ENCODE data around the gene HPSE2. TPM values are rescaled to one million over a fixed set of nuclear protein-coding genes. Genes with fewer than 3 reads are reported as not detected.

Gene HPSE2
- polyA plus RNA-seq, 1 experiment, result not detected

- DNase-seq (ENCODE audit: low read depth, low spot score), result no peak
- TF ChIP-seq CTCF (IDR thresholded peaks at IDR 0.05; ENCODE audit: low read depth, low read length), result no peak
- Histone ChIP-seq H3K4me3 (ENCODE audit: low read depth, low read length) (no peak overlapping the region), H3K27ac (ENCODE audit: low read depth, low read length) (no peak overlapping the region), H3K27me3 (ENCODE audit: control insufficient read depth, insufficient read depth, low read length) (no peaks in the 10 kb centered on the region), H3K9me3 (ENCODE audit: control insufficient read depth, insufficient read depth, low read length) (no peaks in the 10 kb centered on the region)
- CTCF ChIA-PET, result interaction anchor here (2.8 kb wide), 1 partner anchor 200 kb away, joined by 22 read pairs; no protein-coding TSS in a partner anchor
- POLR2A ChIA-PET, result no interaction called here
Measured at GRCh38 chr10:98667081-98667480, 568.6 kb downstream of the HPSE2 start.

- POLR2A ChIA-PET, result no interaction called here
- CTCF ChIA-PET, result interaction anchor here (2.8 kb wide), 1 partner anchor 200 kb away, joined by 22 read pairs; no protein-coding TSS in a partner anchor
- Histone ChIP-seq H3K27me3 (ENCODE audit: control insufficient read depth, insufficient read depth, low read length) (no peaks in the 10 kb centered on the region), H3K27ac (ENCODE audit: low read depth, low read length) (no peak overlapping the region), H3K4me3 (ENCODE audit: low read depth, low read length) (no peak overlapping the region), H3K9me3 (ENCODE audit: control insufficient read depth, insufficient read depth, low read length) (no peaks in the 10 kb centered on the region)
- TF ChIP-seq CTCF (IDR thresholded peaks at IDR 0.05; ENCODE audit: low read depth, low read length), result no peak
- DNase-seq (ENCODE audit: low read depth, low spot score), result no peak
Measured at GRCh38 chr10:98666276-98666675, 569.4 kb downstream of the HPSE2 start.

GRCh38 chr10:98664329-98665042, 571.2 kb downstream of the HPSE2 start:
- POLR2A ChIA-PET, result no interaction called here
- peak; percentile 57 for TF ChIP-seq CTCF (IDR thresholded peaks at IDR 0.05; ENCODE audit: low read depth, low read length)

GRCh38 chr10:98659951-98660350, 575.7 kb downstream of the HPSE2 start:
- DNase-seq (ENCODE audit: low read depth, low spot score), result no peak
- Histone ChIP-seq H3K27ac (ENCODE audit: low read depth, low read length) (no peak overlapping the region), H3K4me3 (ENCODE audit: low read depth, low read length) (no peak overlapping the region), H3K9me3 (ENCODE audit: control insufficient read depth, insufficient read depth, low read length) (no peaks in the 10 kb centered on the region), H3K27me3 (ENCODE audit: control insufficient read depth, insufficient read depth, low read length) (no peaks in the 10 kb centered on the region)
- TF ChIP-seq CTCF (IDR thresholded peaks at IDR 0.05; ENCODE audit: low read depth, low read length), result no peak
- ChIA-PET POLR2A (no interaction called here), CTCF (interaction anchor here (3.5 kb wide), 1 partner anchor 193 kb away, joined by 15 read pairs; no protein-coding TSS in a partner anchor)

More at GRCh38 chr10:98664329-98665042, 571.2 kb downstream of the HPSE2 start:
- CTCF ChIA-PET, result interaction anchor here (0.9 to 2.8 kb wide), 4 partner anchors 11 to 199 kb away, joined by 3 to 22 read pairs (median 9); no protein-coding TSS in a partner anchor
- Histone ChIP-seq H3K9me3 (ENCODE audit: control insufficient read depth, insufficient read depth, low read length) (no peaks in the 10 kb centered on the region), H3K27ac (ENCODE audit: low read depth, low read length) (no peak overlapping the region), H3K4me3 (ENCODE audit: low read depth, low read length) (no peak overlapping the region), H3K27me3 (ENCODE audit: control insufficient read depth, insufficient read depth, low read length) (no peaks in the 10 kb centered on the region)
- no peak for DNase-seq (ENCODE audit: low read depth, low spot score)

- Histone ChIP-seq H3K27me3 (ENCODE audit: control insufficient read depth, insufficient read depth, low read length) (no peaks in the 10 kb centered on the region), H3K27ac (ENCODE audit: low read depth, low read length) (no peak overlapping the region), H3K4me3 (ENCODE audit: low read depth, low read length) (no peak overlapping the region), H3K9me3 (ENCODE audit: control insufficient read depth, insufficient read depth, low read length) (no peaks in the 10 kb centered on the region)
- TF ChIP-seq CTCF (IDR thresholded peaks at IDR 0.05; ENCODE audit: low read depth, low read length), result no peak
- CTCF ChIA-PET, result no interaction called here
- POLR2A ChIA-PET, result interaction anchor here (0.7 kb wide), 1 partner anchor 482 kb away, joined by 3 read pairs; no protein-coding TSS in a partner anchor
- DNase-seq (ENCODE audit: low read depth, low spot score), result no peak
Measured at GRCh38 chr10:98655492-98655891, 580.2 kb downstream of the HPSE2 start.

Measured in AG04450 (cell line).